Natural killer cell (primary cell): ENCODE measurements around the gene PPP2R5A. TPM values are rescaled to one million over a fixed set of nuclear protein-coding genes. Genes with fewer than 3 reads are reported as not detected.

Experiments
- ATAC-seq, 3 donors: fragments of 150-1000 bp in 2 of 3; fragments of 200-7000 bp in 1 of 3; cut with Tn5 transposase; 1 replicate in 1 of 3; 2 replicates in 2 of 3; pipeline ENCODE4 v1.10.0; 2021; ENCODE audit warnings: mild to moderate bottlenecking in 2 of 3, moderate library complexity in 2 of 3
- DNase-seq, 2 donors: peaks; one replicate each; pipeline versions ENCODE4 v3.0.0 to v3.0.0-alpha.2; 2013 to 2021; ENCODE audit warnings: mixed read lengths in 1 of 2
- H3K27ac ChIP-seq: one replicate; pipeline ENCODE4 v1.5.1; 2013; ENCODE audit warnings: mild to moderate bottlenecking, low read length
- H3K27me3 ChIP-seq: one replicate; pipeline ENCODE4 v1.6.1; 2013; ENCODE audit warnings: low read length; ENCODE audit not compliant: control insufficient read depth, insufficient read depth
- H3K36me3 ChIP-seq: one replicate; pipeline ENCODE4 v1.6.1; 2013; ENCODE audit warnings: low read length; ENCODE audit not compliant: control insufficient read depth, insufficient read depth
- H3K4me1 ChIP-seq: one replicate; pipeline ENCODE4 v1.6.1; 2013; ENCODE audit warnings: low read length; ENCODE audit not compliant: control insufficient read depth, insufficient read depth
- H3K4me3 ChIP-seq: one replicate; pipeline ENCODE4 v1.5.1; 2013; ENCODE audit warnings: low read length
- H3K9me3 ChIP-seq: one replicate; pipeline ENCODE4 v1.6.1; 2013; ENCODE audit warnings: low read length; ENCODE audit not compliant: control insufficient read depth, insufficient read depth
- H3K27ac Mint-ChIP-seq, 2 donors: one replicate each; pipeline ENCODE4 v1.8.0; 2022; ENCODE audit warnings: mild to moderate bottlenecking in 2 of 2, mixed read lengths in 2 of 2, moderate library complexity in 1 of 2
- H3K27me3 Mint-ChIP-seq, 2 donors: one replicate each; pipeline ENCODE4 v1.8.0; 2022; ENCODE audit warnings: low read depth in 2 of 2, mixed read lengths in 2 of 2
- H3K36me3 Mint-ChIP-seq: one replicate; pipeline ENCODE4 v1.8.0; 2022; ENCODE audit warnings: mixed read lengths
- H3K4me1 Mint-ChIP-seq, 2 donors: one replicate each; pipeline ENCODE4 v1.8.0; 2022; ENCODE audit warnings: mixed read lengths in 2 of 2
- H3K4me3 Mint-ChIP-seq: one replicate; pipeline ENCODE4 v1.8.0; 2022; ENCODE audit warnings: mild to moderate bottlenecking, moderate library complexity, mixed read lengths
- H3K9me3 Mint-ChIP-seq, 2 donors: one replicate each; pipeline ENCODE4 v1.8.0; 2022; ENCODE audit warnings: mixed read lengths in 2 of 2
- WGBS: methylation state at CpG from one replicate; pipeline ENCODE4 v1.1.7; 2013; ENCODE audit warnings: missing lambda C conversion rate; ENCODE audit not compliant: insufficient coverage; 5-methylcytosine and 5-hydroxymethylcytosine counted together
- intact Hi-C: fragments of 100-400 bp; cut with micrococcal nuclease; formaldehyde crosslinking; loops from one replicate; pipeline ENCODE4 v1.14.2; 2022
- total RNA-seq, 4 donors: library from RNA; stranded (reverse); fragments of 120-200 nt in 1 of 4; gene quantifications; one replicate each; pipeline versions ENCODE4 v1.2.3 to v1.2.4, GENCODE V29; 2013 to 2022
- TF ChIP-seq, protein P1 (sequence below): fragments of 200-600 bp; IDR thresholded peaks from one replicate; pipeline ENCODE4 v1.8.0; 2022; ENCODE audit warnings: antibody characterized with exemption

PPP2R5A gene
- total RNA-seq, 3 donors from 2014 or later (not counting 1 experiment from before 2014, with no cell fraction given), result 74.0 to 99.8 (median 86.4) TPM

- intact Hi-C loops, result no loop called here
- Histone ChIP-seq H3K27ac (no peak overlapping the region), H3K9me3 (no peaks in the 10 kb centered on the region), H3K4me3 (no peak overlapping the region), H3K4me1 (no peaks in the 10 kb centered on the region), H3K36me3 (no peaks in the 10 kb centered on the region), H3K27me3 (no peaks in the 10 kb centered on the region)
- no peaks in the 10 kb centered on the region for H3K36me3 Mint-ChIP-seq
- H3K4me1 Mint-ChIP-seq, result peaks cover 0 to 8% of the 10 kb centered on the region in 2 donors
- ATAC-seq (no peak), DNase-seq (no peak)
- TF ChIP-seq, protein P1, sequence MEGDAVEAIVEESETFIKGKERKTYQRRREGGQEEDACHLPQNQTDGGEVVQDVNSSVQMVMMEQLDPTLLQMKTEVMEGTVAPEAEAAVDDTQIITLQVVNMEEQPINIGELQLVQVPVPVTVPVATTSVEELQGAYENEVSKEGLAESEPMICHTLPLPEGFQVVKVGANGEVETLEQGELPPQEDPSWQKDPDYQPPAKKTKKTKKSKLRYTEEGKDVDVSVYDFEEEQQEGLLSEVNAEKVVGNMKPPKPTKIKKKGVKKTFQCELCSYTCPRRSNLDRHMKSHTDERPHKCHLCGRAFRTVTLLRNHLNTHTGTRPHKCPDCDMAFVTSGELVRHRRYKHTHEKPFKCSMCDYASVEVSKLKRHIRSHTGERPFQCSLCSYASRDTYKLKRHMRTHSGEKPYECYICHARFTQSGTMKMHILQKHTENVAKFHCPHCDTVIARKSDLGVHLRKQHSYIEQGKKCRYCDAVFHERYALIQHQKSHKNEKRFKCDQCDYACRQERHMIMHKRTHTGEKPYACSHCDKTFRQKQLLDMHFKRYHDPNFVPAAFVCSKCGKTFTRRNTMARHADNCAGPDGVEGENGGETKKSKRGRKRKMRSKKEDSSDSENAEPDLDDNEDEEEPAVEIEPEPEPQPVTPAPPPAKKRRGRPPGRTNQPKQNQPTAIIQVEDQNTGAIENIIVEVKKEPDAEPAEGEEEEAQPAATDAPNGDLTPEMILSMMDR, result no peak
- no peaks in the 10 kb centered on the region for H3K9me3 Mint-ChIP-seq
- 96% methylated on average over 3 of the region's 3 CpGs for WGBS
- no peak overlapping the region for H3K27ac Mint-ChIP-seq
- no peak overlapping the region for H3K4me3 Mint-ChIP-seq
- peaks cover 0 to 7% of the 10 kb centered on the region in 2 donors for H3K27me3 Mint-ChIP-seq
Measured at GRCh38 chr1:212271823-212272485, 13.3 kb upstream of the PPP2R5A start.

DNA sequence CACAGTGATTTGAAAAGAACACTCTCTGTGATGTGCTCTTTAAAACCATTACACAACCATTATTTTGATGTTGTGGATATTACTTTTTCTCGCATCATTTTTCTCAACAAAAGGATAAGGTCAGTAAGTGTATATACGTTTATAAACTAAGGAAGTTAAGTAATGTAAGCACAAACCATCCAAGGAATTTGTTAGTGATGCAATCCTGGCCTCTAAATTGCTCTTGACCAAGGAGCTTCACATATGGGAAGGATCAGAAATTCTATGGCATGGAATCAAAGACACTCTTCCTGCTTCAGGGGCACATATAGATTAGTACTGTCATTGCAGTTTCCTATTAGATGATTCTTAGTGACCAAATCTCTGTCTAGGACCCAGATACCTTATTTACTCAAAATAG, 3.6 kb upstream of the PPP2R5A start:
- Mint-ChIP-seq H3K4me1 (peaks cover 21 to 28% of the 10 kb centered on the region in 2 donors), H3K9me3 (no peaks in the 10 kb centered on the region), H3K27me3 (no peaks in the 10 kb centered on the region), H3K36me3 (peaks cover 4% of the 10 kb centered on the region), H3K4me3 (no peak overlapping the region), H3K27ac (no peak overlapping the region)
- TF ChIP-seq, protein P1, result no peak
- no peak overlapping the region for H3K27ac ChIP-seq
- H3K4me1 ChIP-seq, result peaks cover 7% of the 10 kb centered on the region
- H3K4me3 ChIP-seq, result no peak overlapping the region
- WGBS, result 100% methylated on average over 1 of the region's 2 CpGs
- intact Hi-C loops, result no loop called here
- ATAC-seq (no peak), DNase-seq (no peak)
- no peaks in the 10 kb centered on the region for H3K27me3 ChIP-seq
- H3K9me3 ChIP-seq, result no peaks in the 10 kb centered on the region
- H3K36me3 ChIP-seq, result no peaks in the 10 kb centered on the region

DNA sequence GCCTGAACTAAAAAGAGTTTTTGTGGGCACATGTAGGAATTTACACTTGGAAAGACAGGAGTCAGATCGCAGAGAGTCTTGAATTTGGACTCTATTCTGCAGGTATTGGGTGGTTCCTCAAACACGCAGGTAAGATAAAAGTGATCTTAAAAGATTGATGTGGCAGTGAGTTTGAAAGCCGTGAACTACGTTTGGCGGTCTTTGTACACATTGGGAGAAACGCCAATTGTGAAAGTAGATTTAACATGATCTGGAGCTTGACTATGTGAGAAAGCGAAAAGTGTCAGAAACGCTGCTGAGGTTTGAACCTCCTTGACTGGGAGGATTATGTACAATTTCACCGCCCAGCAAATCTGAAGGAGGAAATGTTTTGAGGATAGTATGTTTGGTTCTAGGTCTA, 1.5 kb upstream of the PPP2R5A start:
- Mint-ChIP-seq H3K27ac (peak overlapping the region; percentile 96 to 99), H3K27me3 (no peaks in the 10 kb centered on the region), H3K9me3 (no peaks in the 10 kb centered on the region), H3K4me1 (peaks cover 38 to 45% of the 10 kb centered on the region in 2 donors), H3K4me3 (peak overlapping the region; percentile 97), H3K36me3 (peaks cover 8% of the 10 kb centered on the region)
- intact Hi-C loops, result loop anchor here (2.0 kb wide), 2 partner anchors 49 to 603 kb away; no protein-coding TSS in a partner anchor
- no peaks in the 10 kb centered on the region for H3K9me3 ChIP-seq
- no peak overlapping the region for H3K27ac ChIP-seq
- H3K4me3 ChIP-seq, result no peak overlapping the region
- no peaks in the 10 kb centered on the region for H3K36me3 ChIP-seq
- H3K4me1 ChIP-seq, result peaks cover 12% of the 10 kb centered on the region
- DNase-seq (peak in 1 of 2 donors; percentile 63), ATAC-seq (no peak)
- WGBS, result 67% methylated on average over 9 of the region's 9 CpGs
- no peaks in the 10 kb centered on the region for H3K27me3 ChIP-seq
- TF ChIP-seq, protein P1, result no peak
